ENCODE data around the gene S1PR5.

GRCh38 chr19:10550336-10550735 is 33.1 kb upstream of the S1PR5 start:
- TF ChIP-seq REST (IDR thresholded peaks at IDR 0.05; ENCODE audit: borderline replicate concordance) (no peak), REST (CRISPR knock-in tag; IDR thresholded peaks at IDR 0.05; ENCODE audit: low read depth) (no peak), SMAD1 (IDR thresholded peaks at IDR 0.05; ENCODE audit: low read depth, low read length, partially characterized antibody) (no peak), RAD21 (CRISPR knock-in tag; conservative IDR thresholded peaks at IDR 0.05 in 1 of 2, IDR thresholded peaks at IDR 0.05 in 1 of 2) (no peak), MXI1 (IDR thresholded peaks at IDR 0.05; ENCODE audit: low read depth, low read length) (no peak), ETS1 (conservative IDR thresholded peaks at IDR 0.05; ENCODE audit: control insufficient read depth, low read depth, low read length) (no peak), CTCF (IDR thresholded peaks at IDR 0.05 in 2 of 3, conservative IDR thresholded peaks at IDR 0.05 in 1 of 3; ENCODE audit: insufficient read depth in 2 of 3, low read depth in 1 of 3, low read length in 3 of 3) (no peak), CHD2 (IDR thresholded peaks at IDR 0.05; ENCODE audit: low read depth, low read length) (no peak), ILF3 (IDR thresholded peaks at IDR 0.05; ENCODE audit: borderline replicate concordance) (no peak), ZBTB33 (CRISPR knock-in tag; IDR thresholded peaks at IDR 0.05) (no peak), ZNF263 (CRISPR knock-in tag; IDR thresholded peaks at IDR 0.05; ENCODE audit: borderline replicate concordance) (no peak)

Data from K562 (cell line).